ENCODE results near the gene CPVL.

Gene CPVL

GRCh38 chr7:29170781-29171180 lies 24.4 kb upstream of the CPVL start:
- no peak for TF ChIP-seq CTCF (conservative IDR thresholded peaks at IDR 0.05)
- no peak overlapping the region for H3K27ac ChIP-seq

- H3K27ac ChIP-seq: no peak overlapping the region
- TF ChIP-seq CTCF (conservative IDR thresholded peaks at IDR 0.05): no peak
Observed at GRCh38 chr7:29167721-29168120, 21.4 kb upstream of the CPVL start.

- peak overlapping the region; percentile 32 for H3K27ac ChIP-seq
- no peak for TF ChIP-seq CTCF (conservative IDR thresholded peaks at IDR 0.05)
Observed at GRCh38 chr7:29163854-29164253, 17.5 kb upstream of the CPVL start.

GRCh38 chr7:29162577-29162976 lies 16.2 kb upstream of the CPVL start:
- H3K27ac ChIP-seq: no peak overlapping the region
- no peak for TF ChIP-seq CTCF (conservative IDR thresholded peaks at IDR 0.05)

GRCh38 chr7:29161231-29161630 lies 14.9 kb upstream of the CPVL start:
- H3K27ac ChIP-seq: no peak overlapping the region
- no peak for TF ChIP-seq CTCF (conservative IDR thresholded peaks at IDR 0.05)

- H3K27ac ChIP-seq: no peak overlapping the region
- TF ChIP-seq CTCF (conservative IDR thresholded peaks at IDR 0.05): no peak
Observed at GRCh38 chr7:29160080-29160479, 13.7 kb upstream of the CPVL start.

- no peak for TF ChIP-seq CTCF (conservative IDR thresholded peaks at IDR 0.05)
- no peak overlapping the region for H3K27ac ChIP-seq
Observed at GRCh38 chr7:29158795-29159423, 12.6 kb upstream of the CPVL start.

Measured in VCaP (cell line).